Natural killer cell (primary cell): Measurements from ENCODE around the gene DENND5A. TPM values are rescaled to one million over a fixed set of nuclear protein-coding genes. Genes with fewer than 3 reads are reported as not detected.
"Not testable (repeated sequence)": the region's sequence is repeated elsewhere in the genome, so short reads cannot be mapped to it uniquely, and the experiment has no call there.

Source experiments
- ATAC-seq, 3 donors: fragments of 150-1000 bp in 2 of 3; fragments of 200-7000 bp in 1 of 3; cut with Tn5 transposase; 1 replicate in 1 of 3; 2 replicates in 2 of 3; pipeline ENCODE4 v1.10.0; 2021; ENCODE audit warnings: mild to moderate bottlenecking in 2 of 3, moderate library complexity in 2 of 3
- DNase-seq, 2 donors: peaks; one replicate each; pipeline versions ENCODE4 v3.0.0 to v3.0.0-alpha.2; 2013 to 2021; ENCODE audit warnings: mixed read lengths in 1 of 2
- H3K27ac ChIP-seq: one replicate; pipeline ENCODE4 v1.5.1; 2013; ENCODE audit warnings: mild to moderate bottlenecking, low read length
- H3K27me3 ChIP-seq: one replicate; pipeline ENCODE4 v1.6.1; 2013; ENCODE audit warnings: low read length; ENCODE audit not compliant: control insufficient read depth, insufficient read depth
- H3K36me3 ChIP-seq: one replicate; pipeline ENCODE4 v1.6.1; 2013; ENCODE audit warnings: low read length; ENCODE audit not compliant: control insufficient read depth, insufficient read depth
- H3K4me1 ChIP-seq: one replicate; pipeline ENCODE4 v1.6.1; 2013; ENCODE audit warnings: low read length; ENCODE audit not compliant: control insufficient read depth, insufficient read depth
- H3K4me3 ChIP-seq: one replicate; pipeline ENCODE4 v1.5.1; 2013; ENCODE audit warnings: low read length
- H3K9me3 ChIP-seq: one replicate; pipeline ENCODE4 v1.6.1; 2013; ENCODE audit warnings: low read length; ENCODE audit not compliant: control insufficient read depth, insufficient read depth
- H3K27ac Mint-ChIP-seq, 2 donors: one replicate each; pipeline ENCODE4 v1.8.0; 2022; ENCODE audit warnings: mild to moderate bottlenecking in 2 of 2, mixed read lengths in 2 of 2, moderate library complexity in 1 of 2
- H3K27me3 Mint-ChIP-seq, 2 donors: one replicate each; pipeline ENCODE4 v1.8.0; 2022; ENCODE audit warnings: low read depth in 2 of 2, mixed read lengths in 2 of 2
- H3K36me3 Mint-ChIP-seq: one replicate; pipeline ENCODE4 v1.8.0; 2022; ENCODE audit warnings: mixed read lengths
- H3K4me1 Mint-ChIP-seq, 2 donors: one replicate each; pipeline ENCODE4 v1.8.0; 2022; ENCODE audit warnings: mixed read lengths in 2 of 2
- H3K4me3 Mint-ChIP-seq: one replicate; pipeline ENCODE4 v1.8.0; 2022; ENCODE audit warnings: mild to moderate bottlenecking, moderate library complexity, mixed read lengths
- H3K9me3 Mint-ChIP-seq, 2 donors: one replicate each; pipeline ENCODE4 v1.8.0; 2022; ENCODE audit warnings: mixed read lengths in 2 of 2
- CTCF ChIP-seq: fragments of 200-600 bp; IDR thresholded peaks from one replicate; pipeline ENCODE4 v1.8.0; 2022; ENCODE audit warnings: antibody characterized with exemption
- WGBS: methylation state at CpG from one replicate; pipeline ENCODE4 v1.1.7; 2013; ENCODE audit warnings: missing lambda C conversion rate; ENCODE audit not compliant: insufficient coverage; 5-methylcytosine and 5-hydroxymethylcytosine counted together
- intact Hi-C: fragments of 100-400 bp; cut with micrococcal nuclease; formaldehyde crosslinking; loops from one replicate; pipeline ENCODE4 v1.14.2; 2022
- total RNA-seq, 4 donors: library from RNA; stranded (reverse); fragments of 120-200 nt in 1 of 4; gene quantifications; one replicate each; pipeline versions ENCODE4 v1.2.3 to v1.2.4, GENCODE V29; 2013 to 2022

DENND5A gene
- total RNA-seq, 3 donors from 2014 or later (not counting 1 experiment from before 2014, with no cell fraction given): 23.8 to 42.5 (median 38.7) TPM

- no peak overlapping the region for H3K4me3 Mint-ChIP-seq
- Histone ChIP-seq H3K36me3 (no peaks in the 10 kb centered on the region), H3K4me3 (no peak overlapping the region), H3K4me1 (no peaks in the 10 kb centered on the region), H3K9me3 (no peaks in the 10 kb centered on the region), H3K27me3 (no peaks in the 10 kb centered on the region), H3K27ac (no peak overlapping the region)
- no peak for TF ChIP-seq CTCF
- H3K4me1 Mint-ChIP-seq: peaks cover 12 to 21% of the 10 kb centered on the region in 2 donors
- intact Hi-C loops: no loop called here
- 82% methylated on average over 4 of the region's 5 CpGs for WGBS
- H3K27me3 Mint-ChIP-seq: no peaks in the 10 kb centered on the region
- H3K27ac Mint-ChIP-seq: no peak overlapping the region
- no peaks in the 10 kb centered on the region for H3K36me3 Mint-ChIP-seq
- ATAC-seq: no peak
- no peaks in the 10 kb centered on the region for H3K9me3 Mint-ChIP-seq
- no peak for DNase-seq
These were observed 54.8 kb downstream of the DENND5A start for GRCh38 chr11:9210224-9210921.

- H3K9me3 Mint-ChIP-seq, ATAC-seq, DNase-seq, H3K27me3 ChIP-seq, H3K4me1 ChIP-seq, intact Hi-C loops, H3K9me3 ChIP-seq, H3K4me3 ChIP-seq, H3K27ac ChIP-seq, H3K27ac Mint-ChIP-seq, H3K36me3 Mint-ChIP-seq, H3K4me3 Mint-ChIP-seq, H3K27me3 Mint-ChIP-seq, H3K36me3 ChIP-seq: not testable (repeated sequence)
- WGBS: 100% methylated on average over 2 of the region's 4 CpGs
- H3K4me1 Mint-ChIP-seq: peaks cover 12 to 21% of the 10 kb centered on the region in 2 donors
These were observed 55.5 kb downstream of the DENND5A start for GRCh38 chr11:9209604-9210003.

- TF ChIP-seq CTCF: no peak
- Mint-ChIP-seq H3K9me3 (no peaks in the 10 kb centered on the region), H3K4me1 (peaks cover 12 to 21% of the 10 kb centered on the region in 2 donors), H3K27ac (no peak overlapping the region), H3K27me3 (no peaks in the 10 kb centered on the region), H3K36me3 (no peaks in the 10 kb centered on the region), H3K4me3 (no peak overlapping the region)
- ATAC-seq (no peak), DNase-seq (no peak)
- Histone ChIP-seq H3K4me1 (no peaks in the 10 kb centered on the region), H3K36me3 (peaks cover 2% of the 10 kb centered on the region), H3K27ac (no peak overlapping the region), H3K9me3 (no peaks in the 10 kb centered on the region), H3K27me3 (no peaks in the 10 kb centered on the region), H3K4me3 (no peak overlapping the region)
- intact Hi-C loops: no loop called here
- WGBS: 59% methylated on average over 8 of the region's 8 CpGs
These were observed 56.2 kb downstream of the DENND5A start for GRCh38 chr11:9208726-9209501.

GRCh38 chr11:9207229-9207628 lies 57.9 kb downstream of the DENND5A start:
- intact Hi-C loops: no loop called here
- H3K4me1 ChIP-seq: no peaks in the 10 kb centered on the region
- no peak for ATAC-seq
- H3K9me3 ChIP-seq: no peaks in the 10 kb centered on the region
- no peak overlapping the region for H3K27ac ChIP-seq
- H3K27ac Mint-ChIP-seq: no peak overlapping the region
- no peaks in the 10 kb centered on the region for H3K27me3 ChIP-seq
- WGBS: 88% methylated on average over 1 of the region's 2 CpGs
- no peak for TF ChIP-seq CTCF
- H3K9me3 Mint-ChIP-seq: no peaks in the 10 kb centered on the region
- H3K36me3 Mint-ChIP-seq: no peaks in the 10 kb centered on the region
- H3K4me3 Mint-ChIP-seq: no peak overlapping the region
- H3K4me3 ChIP-seq: no peak overlapping the region
- peaks cover 6% of the 10 kb centered on the region for H3K36me3 ChIP-seq
- no peaks in the 10 kb centered on the region for H3K27me3 Mint-ChIP-seq
- H3K4me1 Mint-ChIP-seq: peaks cover 12 to 18% of the 10 kb centered on the region in 2 donors
- DNase-seq: no peak
